Esophagus (tissue), 2 donors: ENCODE measurements around the gene ASCC1. TPM values are rescaled to one million over a fixed set of nuclear protein-coding genes. Genes with fewer than 3 reads are reported as not detected.

Experiments used
- H3K27ac ChIP-seq, 2 donors: one replicate each; pipeline ENCODE4 v1.5.1; 2013; ENCODE audit warnings: low read depth in 2 of 2, mild to moderate bottlenecking in 2 of 2, inconsistent platforms in 1 of 2, low read length in 1 of 2, moderate library complexity in 1 of 2
- H3K27me3 ChIP-seq, 2 donors: one replicate each; pipeline ENCODE4 v1.6.1; 2013; ENCODE audit warnings: low read length in 2 of 2, control low read depth in 1 of 2, mild to moderate bottlenecking in 1 of 2; ENCODE audit not compliant: insufficient read depth in 2 of 2, control insufficient read depth in 1 of 2
- H3K36me3 ChIP-seq, 2 donors: one replicate each; pipeline ENCODE4 v1.6.1; 2013; ENCODE audit warnings: low read length in 1 of 2; ENCODE audit not compliant: control insufficient read depth in 2 of 2, insufficient read depth in 2 of 2
- H3K4me1 ChIP-seq, 2 donors: one replicate each; pipeline ENCODE4 v1.6.1; 2013; ENCODE audit warnings: low read length in 1 of 2; ENCODE audit not compliant: control insufficient read depth in 2 of 2, insufficient read depth in 2 of 2
- H3K4me3 ChIP-seq, 2 donors: one replicate each; pipeline ENCODE4 v1.5.1; 2013; ENCODE audit warnings: low read length in 2 of 2, mild to moderate bottlenecking in 2 of 2, low read depth in 1 of 2, moderate library complexity in 1 of 2
- H3K9me3 ChIP-seq, 2 donors: one replicate each; pipeline ENCODE4 v1.6.1; 2013; ENCODE audit warnings: mild to moderate bottlenecking in 2 of 2, low read depth in 1 of 2, low read length in 1 of 2, moderate library complexity in 1 of 2; ENCODE audit not compliant: control insufficient read depth in 2 of 2, insufficient read depth in 1 of 2
- WGBS, 2 donors: extraction: QIAGEN DNeasy Blood & Tissue Kit; methylation state at CpG; one replicate each; pipeline ENCODE4 v1.1.7; 2013; 5-methylcytosine and 5-hydroxymethylcytosine counted together
- polyA plus RNA-seq, 2 donors: library from polyadenylated mRNA; stranded (reverse); fragments of 200-250 nt; gene quantifications; one replicate each; pipeline ENCODE4 v1.2.3, GENCODE V29; 2013
- donor health status: healthy with polysubstance abuse.
- donor health status: Bipolar disorder and iron deficiency.

Gene ASCC1
- polyA plus RNA-seq, 2 donors = 4.7 to 12.8 TPM

- no peaks in the 10 kb centered on the region for H3K36me3 ChIP-seq
- H3K4me1 ChIP-seq = peaks cover 8 to 10% of the 10 kb centered on the region in 2 donors
- no peak overlapping the region for H3K4me3 ChIP-seq
- peaks cover 0 to 10% of the 10 kb centered on the region in 2 donors for H3K27me3 ChIP-seq
- 89 to 92% methylated on average over 6 of the region's 6 CpGs for WGBS, 2 donors
- no peak overlapping the region for H3K27ac ChIP-seq
- H3K9me3 ChIP-seq = peaks cover 0 to 2% of the 10 kb centered on the region in 2 donors
Measured at GRCh38 chr10:72085166-72085565, 130.9 kb downstream of the ASCC1 start.

GRCh38 chr10:72083790-72084459, 132.2 kb downstream of the ASCC1 start:
- WGBS, 2 donors = 84% methylated on average over 16 of the region's 16 CpGs
- no peaks in the 10 kb centered on the region for H3K36me3 ChIP-seq
- no peak overlapping the region for H3K27ac ChIP-seq
- H3K27me3 ChIP-seq = peaks cover 0 to 10% of the 10 kb centered on the region in 2 donors
- H3K4me3 ChIP-seq = no peak overlapping the region
- peaks cover 0 to 2% of the 10 kb centered on the region in 2 donors for H3K9me3 ChIP-seq
- peaks cover 8 to 10% of the 10 kb centered on the region in 2 donors for H3K4me1 ChIP-seq

DNA sequence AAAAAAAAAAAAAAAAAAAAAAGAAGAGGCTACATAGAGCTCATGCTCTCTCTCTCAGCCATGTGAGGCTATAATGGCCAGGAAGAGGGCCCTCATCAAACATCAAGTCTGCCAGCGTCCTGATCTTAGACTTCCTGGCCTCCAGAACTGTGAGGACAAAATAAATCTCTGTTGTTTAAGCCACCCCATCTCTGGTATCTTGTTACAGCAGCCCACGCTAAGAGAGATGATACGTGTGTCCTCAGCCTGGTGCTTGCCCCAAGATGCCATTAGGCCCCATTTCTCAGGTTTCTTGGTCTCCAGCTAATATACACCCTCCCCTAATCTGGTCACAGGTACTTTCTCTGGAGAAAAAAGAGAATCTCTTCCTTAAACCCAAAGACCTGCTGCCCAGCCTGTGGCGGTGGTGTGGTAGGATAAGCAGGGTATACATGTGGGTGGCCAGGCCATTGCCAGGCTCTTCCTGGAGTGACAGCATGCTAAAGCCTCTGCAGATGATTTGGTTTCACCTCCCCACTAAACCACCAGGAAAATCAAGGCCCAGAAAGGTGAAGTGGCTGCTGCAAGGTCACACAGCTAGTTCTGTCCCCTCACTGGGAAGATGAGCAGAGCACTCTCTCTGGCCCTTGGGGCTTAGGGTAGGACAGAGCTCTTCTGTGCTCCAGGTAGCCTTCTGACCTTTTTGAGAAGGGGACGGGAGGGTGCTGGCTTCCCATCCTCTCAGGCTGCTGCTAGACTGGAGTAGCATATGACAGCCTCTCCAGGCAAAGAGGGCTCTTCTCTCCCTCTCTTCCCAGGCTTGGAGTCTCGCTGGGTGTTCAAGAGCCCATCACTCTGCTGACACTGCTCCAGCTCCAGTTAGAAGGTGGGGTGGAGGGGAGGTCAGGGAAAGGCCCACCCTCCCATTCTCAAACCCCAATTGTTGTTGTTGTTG, 133.0 kb downstream of the ASCC1 start:
- no peak overlapping the region for H3K27ac ChIP-seq
- H3K4me3 ChIP-seq = no peak overlapping the region
- peaks cover 7 to 10% of the 10 kb centered on the region in 2 donors for H3K4me1 ChIP-seq
- H3K36me3 ChIP-seq = no peaks in the 10 kb centered on the region
- H3K9me3 ChIP-seq = no peaks in the 10 kb centered on the region
- peaks cover 0 to 9% of the 10 kb centered on the region in 2 donors for H3K27me3 ChIP-seq
- WGBS, 2 donors = 92% methylated on average over 6 of the region's 6 CpGs

- Histone ChIP-seq H3K4me1 (peaks cover 0 to 3% of the 10 kb centered on the region in 2 donors), H3K9me3 (no peaks in the 10 kb centered on the region), H3K27me3 (no peaks in the 10 kb centered on the region), H3K4me3 (no peak overlapping the region), H3K36me3 (no peaks in the 10 kb centered on the region), H3K27ac (no peak overlapping the region)
- WGBS, 2 donors = 64 to 68% methylated on average over 14 of the region's 14 CpGs
Measured at GRCh38 chr10:72081772-72082590, 134.1 kb downstream of the ASCC1 start.

- Histone ChIP-seq H3K4me1 (peaks cover 0 to 3% of the 10 kb centered on the region in 2 donors), H3K36me3 (no peaks in the 10 kb centered on the region), H3K9me3 (no peaks in the 10 kb centered on the region), H3K27ac (no peak overlapping the region), H3K27me3 (no peaks in the 10 kb centered on the region), H3K4me3 (no peak overlapping the region)
- WGBS, 2 donors = 88 to 90% methylated on average over 9 of the region's 9 CpGs
Measured at GRCh38 chr10:72081210-72081609, 134.9 kb downstream of the ASCC1 start.

DNA sequence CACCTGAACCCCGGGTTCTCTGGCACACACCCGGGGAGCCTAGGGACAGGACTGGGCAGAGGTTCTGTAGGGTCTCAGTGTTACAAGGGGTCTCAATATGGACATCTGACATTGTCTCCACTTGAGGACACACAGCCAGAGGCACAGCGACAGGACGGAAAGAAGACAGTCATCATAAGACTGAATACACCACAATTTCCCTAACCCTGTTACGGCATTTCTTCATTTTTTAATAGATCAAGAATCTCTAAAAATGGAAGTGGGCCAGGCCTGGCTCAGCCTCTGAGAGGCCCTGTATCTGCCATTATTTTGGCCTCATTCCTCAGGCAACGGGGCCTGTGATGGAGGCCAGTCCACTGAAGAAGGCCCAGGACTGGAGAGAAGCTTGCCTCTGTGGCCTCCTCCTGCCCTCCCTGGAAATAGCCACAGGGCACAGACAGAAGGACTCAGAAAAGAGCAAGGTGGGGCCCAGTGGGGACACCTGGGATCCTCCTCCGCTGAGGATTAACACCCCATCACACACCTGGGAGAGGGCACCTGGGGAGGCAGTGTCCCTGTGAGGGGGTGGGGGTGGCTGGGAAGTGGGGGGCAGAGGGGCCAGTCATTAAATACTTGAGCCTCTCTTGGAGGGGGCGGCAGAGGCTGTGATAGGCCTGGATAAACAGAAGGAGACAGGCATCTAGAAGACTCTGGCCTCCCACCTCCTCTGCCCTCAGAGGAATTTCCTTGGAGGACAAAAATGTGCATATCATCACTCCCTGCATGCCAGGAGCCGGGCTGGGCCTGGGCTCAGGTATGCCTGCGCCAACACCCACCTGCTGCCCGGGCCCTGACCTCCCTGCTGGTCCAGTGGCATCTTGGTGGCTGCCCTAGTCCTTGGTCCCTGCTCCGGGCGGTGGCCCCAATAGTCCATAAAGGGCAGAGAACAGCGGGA, 135.8 kb downstream of the ASCC1 start:
- H3K4me3 ChIP-seq = no peak overlapping the region
- no peaks in the 10 kb centered on the region for H3K36me3 ChIP-seq
- peaks cover 0 to 3% of the 10 kb centered on the region in 2 donors for H3K4me1 ChIP-seq
- 79 to 87% methylated on average over 14 of the region's 14 CpGs for WGBS, 2 donors
- no peaks in the 10 kb centered on the region for H3K27me3 ChIP-seq
- H3K9me3 ChIP-seq = no peaks in the 10 kb centered on the region
- H3K27ac ChIP-seq = no peak overlapping the region

DNA sequence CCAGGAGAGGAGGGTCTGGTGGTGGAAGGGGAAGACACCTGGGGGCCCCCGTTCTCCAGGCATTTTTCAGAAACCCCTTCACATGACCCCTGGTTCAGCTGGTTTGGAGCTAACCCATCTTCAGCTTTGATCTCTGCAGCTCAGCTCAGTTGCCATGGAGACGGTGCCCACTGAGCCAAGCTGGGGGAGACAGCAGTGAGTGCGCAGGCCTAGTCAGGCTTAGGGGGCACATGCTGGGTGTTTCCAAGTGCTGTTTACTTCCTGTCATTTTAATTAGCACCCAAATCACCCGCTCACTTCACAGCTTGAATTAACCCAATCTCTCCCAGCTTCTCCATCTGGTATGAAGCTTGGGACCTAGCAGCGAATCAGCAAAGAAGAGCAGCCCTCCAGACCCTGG, 136.7 kb downstream of the ASCC1 start:
- Histone ChIP-seq H3K36me3 (no peaks in the 10 kb centered on the region), H3K9me3 (no peaks in the 10 kb centered on the region), H3K4me3 (no peak overlapping the region), H3K27me3 (no peaks in the 10 kb centered on the region), H3K4me1 (peaks cover 0 to 3% of the 10 kb centered on the region in 2 donors), H3K27ac (no peak overlapping the region)
- 74 to 79% methylated on average over 5 of the region's 5 CpGs for WGBS, 2 donors

GRCh38 chr10:72077275-72077990, 138.6 kb downstream of the ASCC1 start:
- Histone ChIP-seq H3K27ac (no peak overlapping the region), H3K36me3 (no peaks in the 10 kb centered on the region), H3K27me3 (no peaks in the 10 kb centered on the region), H3K4me3 (no peak overlapping the region), H3K4me1 (peaks cover 0 to 3% of the 10 kb centered on the region in 2 donors), H3K9me3 (no peaks in the 10 kb centered on the region)
- 88 to 89% methylated on average over 20 of the region's 20 CpGs for WGBS, 2 donors
